PC-3 (cell line): Measurements from ENCODE around the gene MKI67.

Experiments used
- CTCF ChIP-seq: fragments of 300-600 bp; sonication (generic); conservative IDR thresholded peaks from 2 replicates; pipeline ENCODE4 v1.5.1; 2017; ENCODE audit warnings: antibody characterized with exemption, low read depth, mild to moderate bottlenecking, low read length
- EZH2 ChIP-seq: fragments of 300-600 bp; sonication (generic); IDR thresholded peaks from one replicate; pipeline ENCODE4 v1.6.1; 2017; ENCODE audit warnings: antibody characterized with exemption, mild to moderate bottlenecking, low read length; ENCODE audit not compliant: unreplicated experiment

GRCh38 chr10:128151031-128151430, 24.8 kb upstream of the MKI67 start:
- no peak for TF ChIP-seq CTCF
- TF ChIP-seq EZH2: no peak
